Mucosa of descending colon (tissue), 3 donors: ENCODE data around the gene OR4D9. TPM values are rescaled to one million over a fixed set of nuclear protein-coding genes. Genes with fewer than 3 reads are reported as not detected.

Experiments
- ATAC-seq: fragments of 200-7000 bp; cut with Tn5 transposase; one replicate; pipeline ENCODE4 v1.9.1; 2020; ENCODE audit warnings: mild to moderate bottlenecking, moderate library complexity
- DNase-seq, 3 donors: peaks; one replicate each; pipeline ENCODE4 v3.0.0-alpha.2; 2020
- H3K36me3 ChIP-seq: fragments of 200-600 bp; one replicate; pipeline ENCODE4 v1.8.0; 2021; ENCODE audit warnings: low read depth, mild to moderate bottlenecking
- H3K4me1 ChIP-seq: fragments of 200-600 bp; one replicate; pipeline ENCODE4 v1.8.0; 2021; ENCODE audit warnings: low read depth, mild to moderate bottlenecking
- H3K4me3 ChIP-seq: fragments of 200-600 bp; one replicate; pipeline ENCODE4 v1.8.0; 2021; ENCODE audit warnings: mild to moderate bottlenecking
- H3K9me3 ChIP-seq: fragments of 200-600 bp; one replicate; pipeline ENCODE4 v1.8.0; 2021; ENCODE audit warnings: mild to moderate bottlenecking
- CTCF ChIP-seq: fragments of 200-600 bp; IDR thresholded peaks from one replicate; pipeline ENCODE4 v1.8.0; 2022; ENCODE audit warnings: antibody characterized with exemption, mild to moderate bottlenecking
- intact Hi-C, 2 donors: fragments of 100-400 bp; cut with DNase I in 1 of 2; cut with micrococcal nuclease in 1 of 2; formaldehyde crosslinking; loops; one replicate each; pipeline versions ENCODE4 v1.11.0 to v1.11.1; 2022; cut with DNase I, micrococcal nuclease
- total RNA-seq, 3 donors: library from RNA; stranded (reverse); fragmentation: NEBNext Ultra II Directional in 2 of 3; extraction: Animal tissue kit (Norgen Biotek cat#: 25700) in 2 of 3; gene quantifications; one replicate each; pipeline versions ENCODE4 v1.2.1 to v1.2.4, GENCODE V29; 2021 to 2023
- donor health status: DM: no; HTN: no; CAD: no; lungs with moderate emphysema.
- donor health status: DM: no; HTN: no; CAD: no.
- donor health status: DM: no; HTN: yes; CAD: no.

The OR4D9 gene
- total RNA-seq, 3 donors from 2014 or later = not detected

GRCh38 chr11:59560702-59561473 lies 49.5 kb downstream of the OR4D9 start:
- intact Hi-C loops = no loop called here
- TF ChIP-seq CTCF = no peak
- Histone ChIP-seq H3K4me1 (peaks cover 8% of the 10 kb centered on the region), H3K9me3 (no peaks in the 10 kb centered on the region), H3K36me3 (no peaks in the 10 kb centered on the region), H3K4me3 (peak overlapping the region; percentile 33)
- ATAC-seq (peak; percentile 87), DNase-seq (peak; percentile 86 to 92 (median 91))

DNA sequence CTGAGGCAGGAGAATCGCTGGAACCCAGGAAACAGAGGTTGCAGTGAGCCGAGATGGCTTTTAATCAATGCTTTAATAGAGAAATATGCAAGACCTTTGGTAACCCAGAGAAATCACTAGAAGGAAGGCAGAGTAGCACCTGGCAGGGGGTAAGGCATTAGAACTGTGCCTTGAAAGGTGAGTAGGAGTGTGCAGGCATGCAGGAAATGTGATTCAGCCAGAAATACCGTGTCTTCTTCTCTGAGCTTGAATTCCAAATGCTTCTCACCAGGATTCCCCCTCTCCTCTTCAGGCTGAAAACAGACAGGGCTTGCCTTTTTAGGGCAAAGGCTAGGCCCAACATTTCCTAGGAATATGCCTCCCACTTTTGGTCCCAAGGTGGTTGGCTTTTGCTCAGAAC lies 51.0 kb downstream of the OR4D9 start:
- Histone ChIP-seq H3K4me3 (no peak overlapping the region), H3K36me3 (no peaks in the 10 kb centered on the region), H3K4me1 (peaks cover 12% of the 10 kb centered on the region), H3K9me3 (no peaks in the 10 kb centered on the region)
- TF ChIP-seq CTCF = no peak
- intact Hi-C loops = no loop called here
- ATAC-seq (no peak), DNase-seq (no peak)

Other genes with a start within 250 kb of the OR4D9 start
- gene OR5AN1, start 152.6 kb upstream of the OR4D9 start, total RNA-seq = not detected
- not detected for gene OR5A2, start 85.1 kb upstream of the OR4D9 start, total RNA-seq
- not detected for gene OR5A1, start 75.1 kb upstream of the OR4D9 start, total RNA-seq
- gene OR4D6, start 54.6 kb upstream of the OR4D9 start, total RNA-seq = not detected
- not detected for gene OR4D10, start 38.2 kb upstream of the OR4D9 start, total RNA-seq
- not detected for gene OR4D11, start 8.0 kb upstream of the OR4D9 start, total RNA-seq
- 10 to 100 TPM; 55.0 to 57.8 (median 55.9) TPM for gene OSBP, start 104.2 kb downstream of the OR4D9 start, total RNA-seq
- 10 to 100 TPM; 34.1 to 40.2 (median 34.6) TPM for gene PATL1, start 157.5 kb downstream of the OR4D9 start, total RNA-seq
- not detected for gene OR10V1, start 202.3 kb downstream of the OR4D9 start, total RNA-seq
- gene STX3, start 243.8 kb downstream of the OR4D9 start, total RNA-seq = 100 to 1,000 TPM in 1 of 3 donors, 10 to 100 TPM in 2; 69.5 to 129 (median 96.1) TPM